RKO (cell line): ENCODE data around the gene FAM83G.
"Not testable (repeated sequence)": the region's sequence is repeated elsewhere in the genome, so short reads cannot be mapped to it uniquely, and the experiment has no call there.

ENCODE experiments used
- DNase-seq: peaks from one replicate; pipeline ENCODE4 v3.0.0-alpha.2; 2016; ENCODE audit warnings: low spot score

The FAM83G gene

DNA sequence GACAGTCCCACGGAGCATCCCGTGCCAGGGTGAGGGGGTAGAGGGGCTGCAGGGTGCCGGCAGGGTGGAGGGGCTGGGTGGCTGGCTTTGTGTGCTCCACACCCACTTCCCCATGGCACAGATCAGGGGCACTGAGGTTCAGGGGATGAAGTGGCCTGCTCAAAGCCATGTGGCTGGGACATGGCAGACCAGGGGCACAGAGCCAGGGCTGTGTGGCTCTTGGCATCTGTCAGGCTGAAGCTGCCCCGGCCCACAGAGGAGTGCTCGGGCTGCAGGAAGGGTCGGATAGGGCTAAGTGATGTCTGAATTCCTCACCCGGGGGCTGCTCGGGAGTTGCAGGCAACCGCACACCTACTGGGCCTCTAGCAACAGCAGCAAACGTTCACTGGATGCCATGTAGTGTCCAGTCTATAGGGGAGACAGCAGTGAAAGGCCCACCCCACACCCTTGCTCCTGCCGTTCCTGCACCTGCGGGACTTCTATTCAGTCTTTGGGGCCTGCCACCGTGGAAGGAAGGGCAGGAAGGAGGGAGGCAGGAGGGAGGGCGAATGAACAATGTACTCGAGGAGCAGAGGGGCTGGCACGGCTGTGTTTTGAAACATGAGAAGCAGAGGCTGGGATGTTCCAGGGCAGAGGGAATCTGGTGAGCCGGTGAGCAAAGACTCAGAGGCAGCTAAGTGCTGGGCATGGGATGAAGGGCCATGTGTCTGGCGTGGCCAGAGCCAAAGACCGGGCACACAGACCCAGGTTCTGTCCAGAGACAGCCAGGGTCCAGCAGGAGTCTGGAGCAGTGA is 37.5 kb downstream of the FAM83G start:
- DNase-seq = no peak

DNA sequence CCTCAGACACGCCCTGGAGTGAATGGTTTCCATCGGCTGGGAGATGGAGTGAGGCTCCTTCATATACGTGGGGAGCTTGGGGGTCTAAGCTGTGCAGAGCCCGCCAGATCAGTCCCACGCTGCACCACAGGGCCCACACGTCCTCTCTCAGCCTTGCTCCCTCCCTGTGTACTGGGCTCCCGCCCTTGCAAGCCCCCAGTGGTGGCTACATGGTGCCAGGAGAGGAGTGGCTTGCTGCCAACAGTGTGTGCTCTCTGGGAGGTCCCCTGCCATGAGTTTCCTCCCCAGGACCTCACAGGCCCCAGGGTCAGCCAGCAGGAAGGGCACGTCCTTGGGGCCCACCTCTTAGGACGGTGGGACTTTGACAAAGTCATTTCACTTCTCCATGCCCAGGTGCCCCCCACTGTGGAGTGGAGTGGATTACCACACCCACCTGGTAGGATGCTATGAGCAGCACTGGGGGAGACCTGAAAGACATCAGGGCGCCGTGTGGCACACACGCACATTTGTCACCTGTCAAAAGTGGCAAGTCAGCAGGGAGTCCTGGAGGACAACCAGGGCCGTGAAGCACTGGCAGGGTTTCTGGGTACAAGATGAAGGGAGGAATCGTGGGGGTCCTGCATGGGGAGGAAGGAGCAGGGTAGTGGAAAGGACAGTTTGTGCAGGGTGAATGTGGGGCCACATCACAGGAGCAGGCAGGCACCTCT is 38.9 kb downstream of the FAM83G start:
- DNase-seq = no peak

DNA sequence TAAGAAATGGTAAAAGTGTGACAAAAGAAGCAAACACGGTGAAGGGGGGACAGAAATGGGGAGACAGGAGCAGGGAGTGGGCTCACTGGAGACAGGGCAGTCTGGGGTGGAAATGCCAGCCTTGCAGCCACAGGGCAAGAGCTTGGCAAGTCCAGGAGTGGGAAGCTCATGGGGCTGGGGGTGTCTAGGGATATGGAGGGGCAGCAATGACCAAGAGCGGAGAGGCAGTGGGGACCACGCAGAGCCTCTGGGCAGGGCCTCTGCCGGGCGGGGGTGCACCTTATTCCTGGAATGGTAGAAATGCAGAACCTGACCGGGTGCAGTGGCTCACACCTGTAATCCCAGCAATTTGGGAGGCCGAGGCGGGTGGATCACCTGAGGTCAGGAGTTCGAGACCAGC is 40.0 kb downstream of the FAM83G start:
- no peak for DNase-seq

DNA sequence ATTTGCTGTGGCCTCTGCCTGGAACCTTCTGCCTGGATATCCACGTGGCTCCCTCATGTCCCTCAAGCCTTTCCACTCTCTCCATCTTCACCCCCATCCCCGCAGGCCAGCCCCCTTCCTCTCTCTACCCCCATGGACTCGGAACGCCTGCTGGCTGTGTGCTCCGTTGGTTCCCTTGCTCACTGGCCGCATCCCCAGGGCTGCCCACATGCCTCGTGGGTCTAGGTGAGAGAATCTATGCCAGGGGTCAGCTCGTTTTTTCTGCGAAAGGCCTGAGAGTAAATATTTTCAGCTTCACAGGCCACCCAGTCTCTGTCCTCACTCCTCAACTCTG is 40.6 kb downstream of the FAM83G start:
- DNase-seq = no peak

DNA sequence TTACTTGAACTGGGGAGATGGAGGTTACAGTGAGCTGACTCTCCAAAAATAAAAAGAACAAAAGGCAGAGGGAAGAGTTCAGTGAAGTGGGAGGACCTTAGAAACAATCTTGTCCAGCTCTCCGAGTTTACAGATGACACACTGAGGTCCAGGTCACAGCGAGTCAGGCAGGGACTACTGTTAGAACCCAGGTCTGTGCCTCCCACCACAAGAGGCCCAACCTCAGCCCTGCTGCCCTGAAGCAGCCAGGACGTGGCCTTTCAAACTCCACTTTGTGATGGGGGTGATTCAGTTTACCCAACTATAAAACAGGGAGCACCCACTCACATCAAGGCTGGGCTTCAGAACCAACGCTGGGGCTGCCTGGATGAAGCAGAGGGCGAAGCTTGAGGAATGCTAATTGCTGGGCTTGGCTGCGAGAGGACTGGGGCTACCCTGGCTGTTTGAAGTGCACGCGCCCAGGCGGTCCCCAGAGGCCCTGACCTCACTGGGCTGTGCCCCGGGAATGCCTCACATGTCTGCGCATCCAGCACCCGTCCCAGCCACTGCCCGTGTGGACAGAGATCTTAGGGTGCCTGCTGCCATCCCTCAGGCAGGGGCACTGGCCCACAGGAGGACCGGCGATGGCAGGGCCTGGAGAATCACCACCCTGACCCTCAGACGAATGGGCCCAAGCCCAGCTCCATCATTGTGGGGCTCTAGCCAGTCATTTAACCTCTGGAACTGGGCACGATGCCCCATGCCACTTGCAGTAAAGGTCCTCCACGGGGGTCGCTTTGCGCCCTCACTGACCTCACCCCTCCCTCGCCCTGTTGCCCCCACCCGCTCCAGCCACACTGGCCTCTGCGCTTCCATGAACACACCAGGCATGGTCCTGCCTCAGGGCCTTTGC is 41.2 kb downstream of the FAM83G start:
- DNase-seq = peak; percentile 32

DNA sequence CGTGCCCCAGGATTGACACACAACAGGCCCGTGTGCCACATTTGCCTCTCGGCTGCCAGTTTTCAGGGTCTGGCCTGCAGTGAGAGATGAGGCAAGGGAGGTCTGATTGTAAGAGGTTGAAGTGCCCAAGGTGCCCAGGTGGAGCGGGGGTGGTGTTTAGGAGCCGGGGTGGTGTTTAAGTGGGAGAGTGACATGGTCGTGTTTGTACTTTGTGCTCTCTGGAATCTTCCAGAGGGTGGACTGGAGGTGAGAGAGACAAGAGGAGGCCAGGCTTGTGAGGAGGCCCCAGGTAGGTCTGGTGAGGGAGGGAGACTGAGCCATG is 42.1 kb downstream of the FAM83G start:
- no peak for DNase-seq

DNA sequence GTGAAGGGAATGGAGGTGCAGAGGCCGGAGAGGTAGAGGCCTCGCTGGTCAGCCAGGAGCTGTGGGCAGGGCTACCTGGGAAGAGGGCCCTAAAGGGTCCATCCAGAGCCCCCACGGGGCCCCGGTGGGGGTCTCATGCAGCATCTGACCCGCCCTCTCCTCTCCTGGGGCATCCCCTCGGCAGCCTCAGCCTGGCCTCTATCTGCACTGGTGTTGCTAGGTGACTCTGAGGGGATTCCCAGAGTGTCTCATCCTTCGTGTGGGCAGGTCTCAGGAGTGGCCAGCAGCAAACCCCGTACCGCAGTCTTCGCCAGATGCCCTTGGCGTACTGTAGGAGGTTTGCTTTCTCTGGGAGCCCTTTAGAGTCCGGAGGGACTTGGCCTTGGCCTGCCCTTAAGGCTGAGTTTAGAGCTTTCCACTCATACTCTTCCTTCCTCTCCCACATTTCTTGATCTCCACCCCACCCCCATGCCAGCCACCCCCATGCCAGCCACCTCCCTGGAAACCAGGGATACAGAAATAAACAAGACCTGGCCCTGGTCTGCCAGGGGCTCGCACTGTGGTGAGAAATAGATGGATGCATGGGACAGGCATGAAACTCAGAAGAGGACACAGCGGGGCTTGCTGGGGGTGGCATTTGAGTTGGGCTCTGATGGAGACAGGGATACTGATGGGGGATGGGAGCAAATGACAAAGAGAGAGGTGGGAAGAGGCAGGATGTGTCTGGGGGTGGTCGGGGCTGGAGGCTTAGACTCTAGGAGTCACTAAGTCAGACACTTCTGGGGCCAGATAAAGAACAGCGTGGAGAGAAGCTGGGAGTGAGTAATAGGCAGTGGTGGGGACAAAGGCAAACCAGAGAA is 42.7 kb downstream of the FAM83G start:
- DNase-seq = no peak

DNA sequence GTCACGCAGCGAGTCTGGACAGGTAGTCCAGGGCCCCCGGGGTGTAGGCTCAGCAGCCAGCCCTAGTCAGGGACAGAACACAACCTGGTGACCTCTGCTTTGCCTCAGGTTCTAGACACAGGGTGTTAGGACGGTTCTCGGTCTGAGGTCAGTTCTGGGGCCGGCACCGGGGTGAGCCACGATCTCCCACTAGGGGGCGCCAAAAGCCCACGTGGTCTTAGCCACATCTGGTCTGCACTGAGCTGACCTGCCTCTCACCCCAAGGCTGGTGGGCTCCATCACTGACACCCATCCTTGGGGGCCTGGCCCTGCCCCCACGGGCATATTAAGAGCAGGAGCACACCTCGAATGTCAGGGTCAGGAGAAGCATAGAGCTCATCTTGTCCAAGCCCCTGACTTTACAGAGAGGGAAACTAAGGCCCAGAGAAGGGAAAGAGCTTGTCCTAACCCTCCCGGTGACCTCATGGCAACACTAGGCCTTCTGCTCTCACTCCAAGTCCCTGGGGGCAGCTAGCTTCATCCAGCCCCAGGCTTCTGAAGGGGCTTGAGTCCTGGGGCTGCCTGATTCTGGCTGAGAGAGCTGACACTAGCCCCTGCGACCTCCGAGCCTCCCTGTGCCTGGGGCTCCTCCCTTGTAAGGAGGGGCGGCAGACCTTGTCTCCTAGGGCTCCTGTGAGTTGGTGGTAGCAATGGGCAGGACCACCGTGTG is 43.6 kb downstream of the FAM83G start:
- peak; percentile 72 for DNase-seq

DNA sequence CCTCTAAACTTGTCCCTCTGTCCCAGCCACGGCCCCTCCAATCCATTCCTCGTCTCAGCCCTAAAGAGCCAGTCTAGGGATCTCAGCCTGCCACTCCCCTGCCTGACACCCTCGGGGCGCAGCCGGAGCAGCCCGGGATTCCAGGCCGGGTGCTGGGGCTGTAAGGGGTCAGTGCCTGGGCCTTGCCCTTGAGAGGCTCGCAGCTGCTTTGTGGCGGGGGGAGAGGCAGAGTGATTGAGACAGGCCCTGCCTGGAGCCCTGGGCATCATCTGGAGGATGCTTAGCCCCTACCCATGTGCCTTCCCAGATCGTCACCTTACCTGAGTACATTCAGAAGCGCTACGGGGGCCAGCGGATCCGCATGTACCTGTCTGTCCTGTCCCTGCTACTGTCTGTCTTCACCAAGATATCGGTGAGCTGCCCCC is 44.3 kb downstream of the FAM83G start:
- DNase-seq = no peak

DNA sequence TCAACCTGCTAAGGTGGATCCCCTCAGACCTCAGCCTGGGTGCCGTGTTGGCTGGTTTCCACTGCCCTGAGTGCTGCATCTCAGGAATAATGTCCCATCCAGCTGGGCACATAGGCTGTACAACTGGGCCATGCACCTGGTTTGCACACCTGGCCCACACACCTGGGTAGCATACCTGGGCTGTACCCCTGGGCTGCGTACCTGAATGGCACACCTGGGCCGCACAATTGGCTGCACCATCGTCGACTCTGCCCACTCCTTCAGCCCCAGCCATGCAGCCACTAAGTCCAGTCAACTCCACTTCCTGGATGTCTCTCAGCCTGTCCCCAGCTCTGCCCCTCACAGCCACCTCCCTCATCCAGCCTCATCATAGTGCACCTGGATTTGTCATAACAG is 44.7 kb downstream of the FAM83G start:
- no peak for DNase-seq

DNA sequence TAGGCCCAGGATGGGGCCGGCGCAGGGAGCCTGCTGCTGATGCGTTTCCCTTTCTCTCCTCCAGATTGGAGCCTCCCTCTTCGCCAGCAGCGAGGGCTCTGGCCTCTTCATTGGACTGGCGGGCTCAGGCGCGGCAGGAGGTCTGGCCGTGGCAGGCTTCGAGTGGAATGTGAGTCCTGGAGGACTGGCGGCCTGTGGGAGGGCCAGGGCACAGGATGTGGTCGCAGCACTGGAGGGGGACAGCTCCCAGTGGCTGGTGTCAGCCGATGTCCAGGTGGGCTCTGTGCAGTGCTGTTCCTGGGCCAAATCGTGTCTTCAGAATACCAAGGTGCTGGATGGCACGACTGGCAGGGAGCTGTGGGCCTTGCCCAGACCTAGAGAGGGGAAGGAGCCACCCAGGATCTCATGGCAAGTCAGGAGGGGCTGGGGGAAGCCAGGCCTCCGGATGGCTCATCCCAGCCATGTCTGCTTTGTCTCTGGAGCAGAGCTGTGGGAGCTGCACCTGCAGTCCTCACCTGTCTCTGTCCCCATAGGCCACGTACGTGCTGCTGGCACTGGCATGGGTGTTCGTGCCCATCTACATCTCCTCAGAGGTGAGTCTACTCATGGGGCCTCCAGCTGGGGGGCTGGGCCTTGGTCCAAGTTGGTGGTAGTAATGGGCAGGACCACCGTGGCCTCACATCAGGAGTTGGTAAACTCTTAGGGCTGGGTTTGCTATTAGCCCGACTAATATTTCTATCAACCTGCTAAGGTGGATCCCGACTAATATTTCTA is 45.3 kb downstream of the FAM83G start:
- DNase-seq = no peak

DNA sequence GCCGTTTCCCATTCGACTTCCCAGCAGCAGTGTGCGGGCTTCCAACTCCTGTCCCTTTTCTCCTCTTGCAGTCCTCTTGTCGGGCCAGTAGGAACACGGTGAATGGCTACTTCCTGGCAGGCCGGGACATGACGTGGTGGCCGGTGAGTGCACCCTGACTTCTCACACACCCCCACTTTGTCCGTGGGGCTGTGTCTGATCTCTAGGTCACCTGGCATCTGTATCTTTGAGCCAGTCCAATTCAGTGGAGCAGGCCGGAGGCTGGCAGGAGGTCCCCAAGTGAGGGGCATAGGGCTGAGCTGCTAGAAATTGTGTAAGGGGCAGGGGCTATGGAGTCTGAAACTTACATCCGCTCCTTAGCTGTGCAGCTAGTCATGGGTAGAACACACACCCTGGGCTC is 46.0 kb downstream of the FAM83G start:
- no peak for DNase-seq

DNA sequence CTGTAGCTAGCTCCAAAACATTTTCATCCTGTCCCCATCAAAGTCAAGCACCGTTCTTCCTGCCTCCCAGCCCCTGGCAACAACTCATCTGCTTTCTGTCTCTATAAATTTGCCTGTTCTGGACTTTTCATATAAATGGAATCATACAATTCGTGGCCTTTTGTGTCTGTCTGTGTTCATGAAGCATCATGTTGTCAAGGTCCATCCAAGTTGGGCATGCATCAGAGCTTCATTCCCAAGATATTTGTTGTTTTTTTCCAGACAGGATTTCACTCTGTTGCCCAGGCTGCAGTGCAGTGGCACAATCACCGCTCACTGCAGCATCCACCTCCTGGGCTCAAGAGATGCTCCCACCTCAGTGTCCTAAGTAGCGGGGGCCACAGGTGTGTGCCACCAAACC is 46.7 kb downstream of the FAM83G start:
- no peak for DNase-seq

DNA sequence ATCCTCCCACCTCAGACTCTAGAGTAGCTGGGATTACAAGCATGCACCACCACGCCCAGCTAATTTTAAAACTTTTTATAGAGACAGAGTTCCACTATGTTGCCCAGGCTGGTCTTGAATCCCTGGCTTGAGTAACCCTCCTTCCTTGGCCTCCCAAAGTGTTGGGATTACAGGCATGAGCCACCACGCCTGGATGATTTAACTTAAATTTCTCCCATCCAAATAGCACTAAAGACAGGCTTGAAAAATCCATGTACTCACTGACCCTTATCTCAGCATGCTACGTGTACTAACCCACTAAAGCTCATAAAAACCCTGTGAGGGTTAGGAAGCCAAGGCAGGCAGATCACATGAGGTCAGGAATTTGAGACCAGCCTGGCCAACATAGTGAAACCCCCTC is 48.0 kb downstream of the FAM83G start:
- DNase-seq = no peak

DNA sequence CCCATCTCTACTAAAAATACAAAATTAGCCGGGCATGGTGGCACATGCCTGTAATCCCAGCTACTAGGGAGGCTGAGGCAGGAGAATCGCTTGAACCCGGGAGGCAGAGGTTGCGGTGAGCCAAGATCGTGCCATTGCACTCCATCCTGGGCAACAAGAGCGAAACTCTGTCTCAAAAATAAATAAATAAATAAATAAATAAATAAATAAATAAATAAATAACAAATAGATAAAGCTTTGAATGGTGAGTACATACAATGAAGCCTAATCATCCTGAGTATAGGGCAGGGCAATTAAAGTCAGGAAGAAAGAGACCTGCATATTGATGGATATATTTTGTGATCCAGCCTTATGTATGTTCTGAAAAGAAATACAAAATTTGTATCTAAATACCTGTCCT is 48.5 kb downstream of the FAM83G start:
- not testable (repeated sequence) for DNase-seq

DNA sequence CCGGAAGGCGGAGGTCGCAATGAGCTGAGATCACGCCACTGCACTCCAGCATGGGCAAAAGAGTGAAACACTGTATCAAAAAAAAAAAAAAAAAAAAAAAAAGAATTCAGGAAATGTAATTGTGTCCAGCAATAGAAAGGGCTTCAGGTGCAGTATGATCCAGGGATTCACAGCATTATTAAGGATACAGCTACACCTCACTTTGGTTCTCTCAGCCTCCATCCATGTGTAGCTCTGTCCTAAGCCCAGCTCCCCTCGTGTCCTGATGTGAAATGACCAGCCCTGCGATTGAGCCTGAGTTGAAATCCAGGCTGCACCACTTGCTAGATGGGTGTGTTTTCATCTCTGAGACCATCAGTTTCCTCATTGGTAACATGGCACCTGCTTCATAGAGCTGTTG is 49.6 kb downstream of the FAM83G start:
- no peak for DNase-seq

DNA sequence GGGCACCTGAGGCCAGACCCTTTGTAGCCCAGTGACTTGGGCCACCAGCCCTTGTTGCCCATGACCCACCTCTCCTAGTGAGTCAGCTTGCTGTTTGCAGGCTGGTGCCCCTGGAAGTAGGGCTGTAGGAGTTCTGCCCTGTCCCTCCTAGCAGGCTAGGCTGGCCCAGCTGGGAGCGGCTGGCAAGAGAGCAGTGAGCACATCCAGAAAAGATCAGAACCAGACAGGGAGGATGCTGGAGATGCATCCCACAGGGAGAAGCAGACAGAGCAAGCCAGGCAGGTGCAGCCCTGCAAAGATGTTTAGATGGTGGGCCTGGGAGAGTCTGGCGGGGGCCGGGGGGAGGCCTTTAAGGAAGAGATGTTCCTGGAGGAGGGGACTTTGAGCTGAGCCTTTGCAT is 50.2 kb downstream of the FAM83G start:
- no peak for DNase-seq

DNA sequence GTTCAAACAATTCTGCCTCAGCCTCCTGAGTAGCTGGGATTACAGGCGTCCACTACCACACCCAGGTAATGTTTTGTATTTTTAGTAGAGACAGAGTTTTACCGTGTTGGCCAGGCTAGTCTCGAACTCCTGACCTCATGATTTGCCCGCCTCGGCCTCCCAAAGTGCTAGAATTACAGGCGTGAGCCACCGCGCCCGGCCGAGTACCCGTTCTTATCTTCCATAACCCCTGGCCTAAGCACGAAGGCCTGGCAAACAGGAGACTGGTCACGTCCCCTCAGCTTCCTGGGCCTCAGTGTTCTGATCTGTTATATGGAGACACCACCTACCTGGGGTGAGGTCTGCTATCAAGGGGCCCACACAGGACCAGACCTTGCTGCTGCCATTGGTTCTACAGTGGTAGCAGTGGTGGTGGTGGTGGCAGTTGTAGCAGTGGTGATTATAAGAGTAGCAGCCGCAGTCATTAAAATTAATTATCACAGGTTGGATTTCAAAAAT is 51.3 kb downstream of the FAM83G start:
- DNase-seq = no peak

DNA sequence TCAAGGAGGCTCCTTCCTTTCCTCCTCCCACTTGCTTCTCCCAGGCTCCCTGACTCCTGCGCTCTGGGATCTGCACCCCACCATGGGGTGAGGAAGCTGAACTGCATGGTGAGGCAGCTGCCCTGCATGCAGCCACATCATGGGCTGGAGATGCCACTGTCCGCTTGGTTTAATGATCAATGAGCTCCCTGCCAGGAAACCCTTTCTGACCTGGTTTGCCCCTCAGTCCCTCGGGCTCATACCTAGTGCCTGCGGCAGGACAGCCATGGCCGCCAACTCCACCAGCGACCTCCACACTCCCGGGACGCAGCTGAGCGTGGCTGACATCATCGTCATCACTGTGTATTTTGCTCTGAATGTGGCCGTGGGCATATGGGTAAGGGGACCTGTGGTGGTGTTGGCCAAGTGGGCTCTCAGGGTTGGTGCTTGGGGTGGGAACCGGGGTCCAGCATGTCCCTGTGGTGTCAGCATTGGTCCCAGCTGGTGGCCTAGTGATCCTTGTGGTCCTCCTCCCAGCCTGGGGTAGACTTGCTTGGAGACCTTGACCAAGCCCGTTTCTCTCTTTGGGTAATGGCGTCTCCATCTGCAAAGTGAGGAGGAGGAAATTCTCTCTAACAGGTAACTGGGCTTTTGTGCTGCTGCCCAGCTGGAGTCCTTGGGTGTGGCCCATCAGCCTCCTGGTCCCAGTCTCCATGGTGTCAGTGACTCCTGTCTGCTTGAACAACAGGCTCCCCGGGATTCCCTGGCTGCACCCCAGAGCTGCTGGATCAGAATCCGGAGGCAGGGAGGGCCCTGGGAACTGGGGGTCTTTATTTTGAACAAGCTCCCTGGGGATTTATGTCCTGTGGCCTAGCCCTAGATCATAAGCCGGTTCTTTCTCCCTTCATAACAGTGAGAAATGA is 52.4 kb downstream of the FAM83G start, which contains the start of gene SLC5A10:
Gene SLC5A10, plus strand, starts transcription at position 225 of the 902 bp plus-strand sequence. Its CDS starts 41 bp downstream, at position 266.
- no peak for DNase-seq
